DND-41 (cell line): ENCODE measurements around the gene SNAP29.

Source experiments
- ATAC-seq: fragments of 200-7000 bp; cut with Tn5 transposase; 3 replicates; pipeline ENCODE4 v1.9.1; 2021; ENCODE audit warnings: low read depth; ENCODE audit not compliant: insufficient read depth
- DNase-seq: peaks from one replicate; pipeline ENCODE4 v3.0.0-alpha.2; 2020
- H2AFZ ChIP-seq: 2 replicates; pipeline ENCODE4 v1.6.0; 2012; ENCODE audit warnings: low read depth, low read length
- H3K27ac ChIP-seq: 2 replicates; pipeline ENCODE4 v1.5.1; 2012; ENCODE audit warnings: low read length, inconsistent platforms
- H3K27me3 ChIP-seq: fragments of 200-600 bp; sonication (generic); 2 replicates; pipeline ENCODE4 v1.6.0; 2012; ENCODE audit warnings: low read length, mild to moderate bottlenecking, inconsistent platforms; ENCODE audit not compliant: insufficient read depth, poor library complexity
- H3K36me3 ChIP-seq: 2 replicates; pipeline ENCODE4 v1.5.1; 2012; ENCODE audit warnings: low read length, inconsistent platforms; ENCODE audit not compliant: insufficient read depth
- H3K4me1 ChIP-seq: 2 replicates; pipeline ENCODE4 v1.5.1; 2012; ENCODE audit warnings: mild to moderate bottlenecking, low read length; ENCODE audit not compliant: insufficient read depth
- H3K4me2 ChIP-seq: 2 replicates; pipeline ENCODE4 v1.6.0; 2012; ENCODE audit warnings: mild to moderate bottlenecking, moderate library complexity, low read length, inconsistent platforms; ENCODE audit not compliant: insufficient read depth
- H3K4me3 ChIP-seq, 2 experiments: fragments of 200-600 bp in 1 of 2; shearing (Covaris generic) in 1 of 2; 2 replicates each; pipeline ENCODE4 v1.5.1; 2012 to 2016; ENCODE audit warnings: inconsistent platforms in 2 of 2, low read length in 2 of 2, mild to moderate bottlenecking in 2 of 2, low read depth in 1 of 2, moderate library complexity in 1 of 2
- H3K79me2 ChIP-seq: 2 replicates; pipeline ENCODE4 v1.6.0; 2012; ENCODE audit warnings: low read length, inconsistent platforms; ENCODE audit not compliant: insufficient read depth
- H3K9ac ChIP-seq: 2 replicates; pipeline ENCODE4 v1.6.0; 2012; ENCODE audit warnings: low read depth, mild to moderate bottlenecking, inconsistent platforms, low read length, moderate library complexity
- H3K9me3 ChIP-seq: 2 replicates; pipeline ENCODE4 v1.5.1; 2012; ENCODE audit warnings: low read length, moderate library complexity, mild to moderate bottlenecking, inconsistent platforms; ENCODE audit not compliant: insufficient read depth, severe bottlenecking
- H4K20me1 ChIP-seq: 2 replicates; pipeline ENCODE4 v1.6.0; 2012; ENCODE audit warnings: low read length; ENCODE audit not compliant: insufficient read depth
- CTCF ChIP-seq: IDR thresholded peaks from 2 replicates; pipeline ENCODE4 v1.5.1; 2012; ENCODE audit warnings: borderline replicate concordance, low read length, moderate library complexity, mild to moderate bottlenecking; ENCODE audit not compliant: poor library complexity, severe bottlenecking; ENCODE audit errors: extremely low read depth
- EZH2 ChIP-seq: IDR thresholded peaks from 3 replicates; pipeline ENCODE4 v1.6.1; 2012; ENCODE audit warnings: borderline replicate concordance, low read depth, mild to moderate bottlenecking, moderate library complexity, low read length, inconsistent platforms; ENCODE audit not compliant: severe bottlenecking

Gene SNAP29

GRCh38 chr22:20904008-20904979 is 45.5 kb downstream of the SNAP29 start:
- DNase-seq = no peak
- Histone ChIP-seq H2AFZ (no peak overlapping the region), H3K4me2 (no peak overlapping the region), H3K79me2 (no peaks in the 10 kb centered on the region), H3K36me3 (no peaks in the 10 kb centered on the region), H3K27ac (no peak overlapping the region), H3K4me1 (no peaks in the 10 kb centered on the region), H4K20me1 (no peaks in the 10 kb centered on the region), H3K27me3 (peaks cover 8% of the 10 kb centered on the region), H3K4me3 (no peak overlapping the region), H3K9ac (no peak overlapping the region), H3K9me3 (no peaks in the 10 kb centered on the region)
- TF ChIP-seq EZH2 (no peak), CTCF (no peak)
- ATAC-seq = no peak

GRCh38 chr22:20904980-20905355 is 46.2 kb downstream of the SNAP29 start:
- TF ChIP-seq EZH2 = no peak
- no peak for TF ChIP-seq CTCF
- H3K4me2 ChIP-seq = no peak overlapping the region
- no peaks in the 10 kb centered on the region for H3K4me1 ChIP-seq
- no peaks in the 10 kb centered on the region for H3K79me2 ChIP-seq
- no peak overlapping the region for H3K4me3 ChIP-seq
- no peaks in the 10 kb centered on the region for H3K9me3 ChIP-seq
- ATAC-seq (no peak), DNase-seq (no peak)
- no peaks in the 10 kb centered on the region for H3K36me3 ChIP-seq
- H2AFZ ChIP-seq = no peak overlapping the region
- no peaks in the 10 kb centered on the region for H4K20me1 ChIP-seq
- H3K27me3 ChIP-seq = peaks cover 8% of the 10 kb centered on the region
- H3K27ac ChIP-seq = no peak overlapping the region
- no peak overlapping the region for H3K9ac ChIP-seq

GRCh38 chr22:20905415-20906386 is 46.9 kb downstream of the SNAP29 start:
- H2AFZ ChIP-seq = no peak overlapping the region
- no peak for ATAC-seq
- no peaks in the 10 kb centered on the region for H4K20me1 ChIP-seq
- no peak overlapping the region for H3K4me2 ChIP-seq
- H3K27me3 ChIP-seq = peaks cover 8% of the 10 kb centered on the region
- H3K79me2 ChIP-seq = no peaks in the 10 kb centered on the region
- no peak overlapping the region for H3K4me3 ChIP-seq
- H3K27ac ChIP-seq = no peak overlapping the region
- no peak for DNase-seq
- no peaks in the 10 kb centered on the region for H3K4me1 ChIP-seq
- H3K9me3 ChIP-seq = no peaks in the 10 kb centered on the region
- no peak for TF ChIP-seq EZH2
- H3K9ac ChIP-seq = no peak overlapping the region
- no peaks in the 10 kb centered on the region for H3K36me3 ChIP-seq
